A673 (cell line): ENCODE results near the gene GATAD2A.

Source experiments
- EZH2 ChIP-seq: fragments of 200-600 bp; sonication (generic); IDR thresholded peaks from 2 replicates; pipeline ENCODE4 v1.6.1; 2017; ENCODE audit warnings: borderline replicate concordance, low read depth, mild to moderate bottlenecking, mixed read lengths, antibody characterized with exemption, low read length; ENCODE audit not compliant: poor library complexity, severe bottlenecking
- TF ChIP-seq, protein P1 (sequence below): fragments of 300-800, 200-600 bp; sonication (generic); conservative IDR thresholded peaks from 2 replicates; pipeline ENCODE4 v1.5.1; 2017; ENCODE audit warnings: low read depth, mild to moderate bottlenecking, antibody characterized with exemption, low read length, moderate library complexity, mixed read lengths

- TF ChIP-seq, protein P1, sequence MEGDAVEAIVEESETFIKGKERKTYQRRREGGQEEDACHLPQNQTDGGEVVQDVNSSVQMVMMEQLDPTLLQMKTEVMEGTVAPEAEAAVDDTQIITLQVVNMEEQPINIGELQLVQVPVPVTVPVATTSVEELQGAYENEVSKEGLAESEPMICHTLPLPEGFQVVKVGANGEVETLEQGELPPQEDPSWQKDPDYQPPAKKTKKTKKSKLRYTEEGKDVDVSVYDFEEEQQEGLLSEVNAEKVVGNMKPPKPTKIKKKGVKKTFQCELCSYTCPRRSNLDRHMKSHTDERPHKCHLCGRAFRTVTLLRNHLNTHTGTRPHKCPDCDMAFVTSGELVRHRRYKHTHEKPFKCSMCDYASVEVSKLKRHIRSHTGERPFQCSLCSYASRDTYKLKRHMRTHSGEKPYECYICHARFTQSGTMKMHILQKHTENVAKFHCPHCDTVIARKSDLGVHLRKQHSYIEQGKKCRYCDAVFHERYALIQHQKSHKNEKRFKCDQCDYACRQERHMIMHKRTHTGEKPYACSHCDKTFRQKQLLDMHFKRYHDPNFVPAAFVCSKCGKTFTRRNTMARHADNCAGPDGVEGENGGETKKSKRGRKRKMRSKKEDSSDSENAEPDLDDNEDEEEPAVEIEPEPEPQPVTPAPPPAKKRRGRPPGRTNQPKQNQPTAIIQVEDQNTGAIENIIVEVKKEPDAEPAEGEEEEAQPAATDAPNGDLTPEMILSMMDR = no peak
- TF ChIP-seq EZH2 = no peak
Observed at GRCh38 chr19:19461306-19461670, 55.8 kb downstream of the GATAD2A start.
